Sigmoid colon (tissue), 4 donors: Measurements from ENCODE around the gene CSH2.

Experiments
- POLR2A ChIP-seq, 2 donors: fragments of 450-650 bp; IDR thresholded peaks; one replicate each; pipeline ENCODE4 v1.6.1; 2016; ENCODE audit warnings: antibody characterized with exemption in 2 of 2, mild to moderate bottlenecking in 2 of 2, moderate library complexity in 2 of 2
- POLR2AphosphoS5 ChIP-seq, 4 donors: sonication (generic); formaldehyde crosslinking; IDR thresholded peaks; one replicate each; pipeline ENCODE4 v1.6.1; 2017; ENCODE audit warnings: antibody characterized with exemption in 4 of 4
- TF ChIP-seq, protein P1 (sequence below), 4 experiments: fragments of 450-650 bp in 3 of 4; fragments of 200-600 bp in 1 of 4; IDR thresholded peaks; one replicate each; pipeline ENCODE4 v1.5.1; 2016 to 2019; ENCODE audit warnings: antibody characterized with exemption in 4 of 4, mild to moderate bottlenecking in 3 of 4, moderate library complexity in 2 of 4

DNA sequence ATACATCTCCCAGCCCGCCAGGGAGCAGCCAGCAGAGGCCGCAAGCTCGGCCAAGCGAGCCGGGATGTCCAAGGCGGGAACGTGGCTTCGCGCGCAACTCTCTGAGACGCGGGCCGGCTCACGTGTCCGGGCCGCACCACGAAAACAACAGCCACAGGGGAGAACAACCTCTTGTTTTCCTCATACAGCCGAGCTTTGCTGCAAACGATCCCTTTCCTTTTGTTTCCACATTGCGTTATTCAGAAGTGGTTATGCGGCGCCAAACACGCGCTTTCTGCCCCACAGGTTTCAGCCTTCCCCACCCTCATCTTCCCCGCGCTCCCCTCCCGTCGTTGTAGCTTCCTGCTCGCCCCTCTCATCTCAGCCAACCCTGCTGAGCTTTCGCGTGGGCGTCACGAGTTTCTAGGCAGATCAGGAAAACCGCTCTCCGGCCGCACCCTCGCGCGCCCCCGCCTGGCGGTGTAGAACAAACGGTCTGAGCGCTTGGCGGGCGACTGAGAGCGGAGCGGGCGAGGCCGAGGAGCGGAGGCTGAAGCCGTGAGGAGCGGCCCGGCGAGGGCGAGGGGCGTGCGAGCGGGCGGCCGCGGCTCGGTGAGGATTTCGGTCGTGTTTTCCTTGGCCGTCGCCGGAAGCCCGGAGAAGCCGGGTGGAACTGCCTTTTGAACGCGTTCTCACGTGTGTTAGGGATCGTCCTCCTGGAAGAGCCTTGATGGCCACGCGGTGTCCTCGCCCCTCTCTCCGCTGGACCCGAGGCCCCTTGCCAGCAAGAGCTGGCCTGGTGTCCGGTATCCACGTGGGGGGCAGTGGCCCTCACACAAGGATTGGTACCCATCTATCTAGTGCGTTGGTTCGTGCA lies 24.4 kb downstream of the CSH2 start:
- TF ChIP-seq, protein P1, sequence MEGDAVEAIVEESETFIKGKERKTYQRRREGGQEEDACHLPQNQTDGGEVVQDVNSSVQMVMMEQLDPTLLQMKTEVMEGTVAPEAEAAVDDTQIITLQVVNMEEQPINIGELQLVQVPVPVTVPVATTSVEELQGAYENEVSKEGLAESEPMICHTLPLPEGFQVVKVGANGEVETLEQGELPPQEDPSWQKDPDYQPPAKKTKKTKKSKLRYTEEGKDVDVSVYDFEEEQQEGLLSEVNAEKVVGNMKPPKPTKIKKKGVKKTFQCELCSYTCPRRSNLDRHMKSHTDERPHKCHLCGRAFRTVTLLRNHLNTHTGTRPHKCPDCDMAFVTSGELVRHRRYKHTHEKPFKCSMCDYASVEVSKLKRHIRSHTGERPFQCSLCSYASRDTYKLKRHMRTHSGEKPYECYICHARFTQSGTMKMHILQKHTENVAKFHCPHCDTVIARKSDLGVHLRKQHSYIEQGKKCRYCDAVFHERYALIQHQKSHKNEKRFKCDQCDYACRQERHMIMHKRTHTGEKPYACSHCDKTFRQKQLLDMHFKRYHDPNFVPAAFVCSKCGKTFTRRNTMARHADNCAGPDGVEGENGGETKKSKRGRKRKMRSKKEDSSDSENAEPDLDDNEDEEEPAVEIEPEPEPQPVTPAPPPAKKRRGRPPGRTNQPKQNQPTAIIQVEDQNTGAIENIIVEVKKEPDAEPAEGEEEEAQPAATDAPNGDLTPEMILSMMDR (IDR thresholded peaks at IDR 0.05), result peak; percentile 50 to 77 (median 63)
- TF ChIP-seq POLR2A (IDR thresholded peaks at IDR 0.05), result no peak
- peak in 2 of 4 donors; percentile 35 to 43 for TF ChIP-seq POLR2AphosphoS5 (IDR thresholded peaks at IDR 0.05)
